OCI-LY1 (cell line): ENCODE results near the gene SLC27A5.

Experiments
- CTCF ChIP-seq: fragments of 200-600 bp; sonication (generic), shearing (Covaris generic); IDR thresholded peaks from 2 replicates; pipeline ENCODE4 v1.5.1; 2017; ENCODE audit warnings: mild to moderate bottlenecking, antibody characterized with exemption, low read length, moderate library complexity, mixed read lengths
- EZH2 ChIP-seq: fragments of 200-600 bp; sonication (generic), shearing (Covaris generic); IDR thresholded peaks from 2 replicates; pipeline ENCODE4 v1.8.0; 2017; ENCODE audit warnings: borderline replicate concordance, mixed run types, mild to moderate bottlenecking, antibody characterized with exemption, low read length, moderate library complexity, mixed read lengths

- no peak for TF ChIP-seq CTCF
- TF ChIP-seq EZH2, result no peak
These were observed 40.0 kb upstream of the SLC27A5 start for GRCh38 chr19:58551577-58552471.
